NCI-H345 (cell line): ENCODE data around the gene ZNF426.
"Not testable (repeated sequence)": the region's sequence is repeated elsewhere in the genome, so short reads cannot be mapped to it uniquely, and the experiment has no call there.

Experiments
- DNase-seq: peaks from one replicate; lab custom pipeline; 2025; lab: John Stamatoyannopoulos, UW

Gene ZNF426

GRCh38 chr19:9538183-9539058 lies at the start of gene ZNF426:
Gene ZNF426, minus strand, starts transcription at chr19:9538645. Its CDS starts 2,413 bp downstream, at chr19:9536232.
- DNase-seq, result peak; percentile 84

GRCh38 chr19:9586764-9587163 lies 48.3 kb upstream of the ZNF426 start:
- DNase-seq, result peak; percentile 79

DNA sequence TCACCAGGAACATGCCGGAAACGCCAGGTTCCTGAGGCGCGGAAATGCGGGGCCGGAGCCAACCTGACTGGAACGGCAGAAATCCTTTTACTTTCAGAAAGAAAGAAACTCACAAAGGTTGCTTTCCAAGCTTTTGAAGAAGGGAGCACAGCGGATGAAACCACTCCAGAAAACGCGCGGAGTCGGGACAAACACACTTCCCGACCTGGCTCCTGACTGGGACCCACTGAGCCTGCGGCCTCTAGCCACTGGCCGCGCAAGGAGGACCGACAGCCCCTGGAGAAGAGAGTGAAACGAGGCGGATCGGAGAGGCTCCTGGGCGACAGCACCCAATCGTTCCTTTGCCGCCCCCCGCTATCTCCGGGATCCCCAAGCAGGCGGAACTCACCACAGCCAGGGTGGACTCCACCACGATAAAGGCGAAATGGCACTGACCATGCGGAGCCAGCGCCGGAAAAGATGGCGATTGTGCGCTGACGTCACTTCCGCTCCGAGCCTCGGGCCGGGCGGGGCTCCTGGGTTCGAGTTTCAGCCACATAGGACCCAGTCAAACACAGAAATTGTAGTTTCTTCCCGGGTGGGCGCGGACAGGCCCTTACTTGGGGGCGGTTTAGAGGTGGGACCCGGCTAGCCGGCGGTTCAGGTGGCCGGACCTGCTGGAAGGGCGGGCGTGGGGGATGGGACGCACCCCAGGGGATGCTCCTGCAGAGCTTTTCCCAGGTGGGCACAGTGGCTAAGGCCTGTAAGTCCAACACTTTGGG lies 45.8 kb upstream of the ZNF426 start, which contains the start of gene ZNF121:
Gene ZNF121, minus strand, starts transcription at position 432 of the 761 bp plus-strand sequence. CDS start 16,407 bp downstream, outside the sequence.
- peak; percentile 91 for DNase-seq

- DNase-seq, result not testable (repeated sequence)
These were observed 43.8 kb upstream of the ZNF426 start for GRCh38 chr19:9582081-9582725.

DNA sequence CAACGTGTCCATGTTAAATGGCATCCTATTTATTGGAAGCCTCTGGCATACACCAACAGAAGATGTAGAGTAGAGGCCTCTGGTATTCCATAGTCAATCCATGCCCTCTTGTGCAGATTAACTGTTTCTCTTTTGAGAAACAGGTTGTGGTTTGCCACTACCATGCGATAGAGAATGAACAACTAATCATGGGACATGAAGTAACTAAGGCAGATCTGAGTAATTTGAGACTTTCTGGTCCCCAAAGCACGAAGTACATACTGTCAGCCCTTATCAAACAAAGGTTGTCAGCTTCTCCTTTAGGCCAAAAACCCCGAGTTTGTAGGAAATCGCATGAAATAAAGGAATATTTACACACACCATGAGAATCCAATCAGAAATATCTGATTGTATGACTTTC lies 42.3 kb upstream of the ZNF426 start:
- DNase-seq, result no peak

DNA sequence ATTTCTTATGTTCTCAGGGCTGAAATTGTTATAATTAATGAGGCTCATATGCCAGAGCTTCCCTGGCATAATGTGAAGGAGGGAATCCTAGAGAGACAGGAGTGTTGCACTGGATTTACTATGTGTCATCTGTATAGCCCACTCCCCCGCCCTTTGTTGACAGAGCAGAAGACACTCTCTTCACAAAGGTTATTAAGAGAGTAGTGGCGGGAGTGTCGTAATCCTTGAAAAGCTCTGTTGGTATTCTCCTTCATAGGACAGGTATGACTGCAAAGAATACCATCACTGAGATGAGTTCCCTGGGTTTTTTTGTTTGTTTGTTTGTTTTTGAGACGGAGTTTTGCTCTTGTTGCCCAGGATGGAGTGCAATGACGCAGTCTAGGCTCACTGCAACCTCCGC lies 31.8 kb upstream of the ZNF426 start:
- DNase-seq, result no peak

GRCh38 chr19:9566729-9567128 lies 28.3 kb upstream of the ZNF426 start:
- no peak for DNase-seq

- DNase-seq, result no peak
These were observed 27.7 kb upstream of the ZNF426 start for GRCh38 chr19:9565900-9566705.

- DNase-seq, result no peak
These were observed 14.3 kb upstream of the ZNF426 start for GRCh38 chr19:9552536-9553274.

- DNase-seq, result no peak
These were observed 9.4 kb upstream of the ZNF426 start for GRCh38 chr19:9547870-9548269.

DNA sequence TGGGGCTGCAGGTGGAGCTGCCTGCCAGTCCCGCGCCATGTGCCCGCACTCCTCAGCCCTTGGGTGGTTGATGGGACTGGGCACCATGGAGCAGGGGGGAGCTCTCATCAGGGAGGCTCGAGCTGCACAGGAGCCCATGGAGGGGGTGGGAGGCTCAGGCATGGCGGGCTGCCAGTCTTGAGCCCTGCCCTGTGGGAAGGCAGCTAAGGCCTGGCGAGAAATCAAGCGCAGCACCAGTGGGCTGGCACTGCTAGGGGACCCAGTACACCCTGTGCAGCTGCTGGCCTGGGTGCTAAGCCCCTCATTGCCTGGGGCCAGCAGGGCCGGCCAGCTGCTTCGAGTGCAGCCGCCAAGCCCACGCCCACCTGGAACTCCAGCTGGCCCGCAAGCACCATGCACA lies 2.8 kb upstream of the ZNF426 start:
- DNase-seq, result not testable (repeated sequence)

GRCh38 chr19:9539921-9540320 lies 1.5 kb upstream of the ZNF426 start:
- not testable (repeated sequence) for DNase-seq

DNA sequence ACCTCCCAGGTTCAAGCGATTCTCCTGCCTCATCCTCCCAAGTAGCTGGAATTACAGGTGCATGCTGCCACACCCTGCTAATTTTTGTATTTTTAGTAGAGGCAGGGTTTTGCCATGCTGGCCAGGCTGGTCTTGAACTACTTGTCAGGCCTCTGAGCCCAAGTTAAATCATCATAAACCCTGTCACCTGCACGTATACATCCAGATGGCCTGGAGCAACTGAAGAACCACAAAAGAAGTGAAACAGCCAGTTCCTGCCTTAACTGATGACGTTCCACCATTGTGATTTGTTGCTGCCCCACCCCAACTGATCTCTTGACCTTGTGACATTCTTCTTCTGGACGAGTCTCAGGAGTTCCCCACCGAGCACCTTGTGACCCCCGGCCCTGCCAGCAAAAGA lies 756 bp upstream of the ZNF426 start:
- not testable (repeated sequence) for DNase-seq

DNA sequence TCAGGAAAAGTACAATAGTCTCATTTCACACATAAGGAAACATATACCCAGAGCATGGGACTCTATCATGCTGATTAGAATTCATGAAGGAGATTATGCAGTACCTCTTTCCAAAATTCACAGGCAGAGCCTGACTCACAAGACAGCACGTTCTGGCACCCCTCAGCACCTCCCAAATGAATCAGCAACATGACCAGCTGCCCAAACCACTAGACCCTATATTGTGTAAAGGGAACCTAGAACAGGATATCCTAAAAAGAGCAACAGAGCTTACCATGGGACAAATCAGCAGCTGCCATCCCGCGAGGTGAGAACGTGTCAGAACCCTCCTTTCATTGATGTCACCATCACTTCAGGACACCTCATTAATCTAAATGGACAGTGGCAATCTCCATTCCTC lies 2.5 kb downstream of the ZNF426 start:
- no peak for DNase-seq

DNA sequence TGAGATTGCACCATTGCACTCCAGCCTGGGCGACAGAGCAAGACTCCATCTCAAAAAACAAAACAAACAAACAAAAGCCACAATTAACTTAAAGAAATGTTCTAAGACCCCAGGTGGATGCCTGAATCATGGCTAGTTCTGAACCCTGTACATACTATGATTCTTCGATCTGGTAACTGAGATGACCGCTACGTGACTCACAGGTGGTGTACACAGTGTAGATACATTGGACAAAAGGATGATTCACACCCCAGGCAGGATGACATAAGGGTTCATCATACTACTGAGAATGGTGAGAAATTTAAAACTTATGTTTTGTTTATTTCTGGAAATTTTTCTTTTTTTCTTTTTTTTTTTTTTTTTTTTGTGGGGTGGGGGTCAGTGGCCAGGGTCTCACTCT lies 6.5 kb downstream of the ZNF426 start:
- no peak for DNase-seq

DNA sequence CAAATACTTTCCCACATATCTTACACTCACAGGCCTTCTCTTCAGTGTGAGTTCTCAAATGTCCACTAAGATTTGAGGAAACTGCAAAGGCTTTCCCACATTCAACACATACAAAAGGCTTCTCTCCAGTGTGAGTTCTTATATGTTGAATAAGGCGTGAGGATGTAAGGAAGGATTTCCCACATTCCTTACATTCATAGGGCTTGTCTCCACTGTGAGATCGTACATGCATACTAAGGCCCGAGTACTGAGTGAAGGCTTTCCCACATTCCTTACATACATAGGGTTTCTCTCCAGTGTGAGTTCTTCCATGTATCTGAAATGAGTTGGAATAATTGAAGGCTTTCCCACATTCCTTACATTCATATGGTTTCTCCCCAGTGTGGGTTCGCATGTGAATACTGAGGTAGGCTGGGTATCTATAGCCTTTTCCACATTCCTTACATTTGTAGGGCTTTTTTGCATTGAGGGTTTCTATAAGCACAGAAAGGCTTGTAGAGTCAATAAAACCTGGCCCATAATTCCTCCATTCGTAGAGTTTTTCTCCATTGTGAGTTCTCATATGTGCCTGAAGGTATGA lies 9.6 kb downstream of the ZNF426 start:
- no peak for DNase-seq

- DNase-seq, result no peak
These were observed 14.5 kb downstream of the ZNF426 start for GRCh38 chr19:9523885-9524474.

- DNase-seq, result no peak
These were observed 31.2 kb downstream of the ZNF426 start for GRCh38 chr19:9507285-9507684.

DNA sequence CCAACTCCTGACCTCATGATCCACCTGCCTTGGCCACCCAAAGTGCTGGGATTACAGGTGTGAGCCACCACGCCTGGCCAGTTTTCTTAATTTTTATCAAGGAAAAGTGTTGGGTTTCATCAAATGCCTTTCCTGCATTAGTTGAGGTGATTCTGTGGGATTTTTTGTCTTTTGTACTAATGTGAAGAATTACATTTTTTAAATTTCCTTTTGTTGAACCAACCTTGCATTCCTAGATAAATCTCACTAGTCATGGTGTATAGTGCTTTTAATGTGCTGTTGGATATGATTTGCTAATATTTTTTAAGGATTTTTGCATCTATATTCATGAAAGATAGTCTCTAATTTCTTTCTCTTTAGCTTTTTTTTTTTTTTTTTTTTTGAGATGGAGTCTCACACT lies 37.6 kb downstream of the ZNF426 start:
- DNase-seq, result no peak
